DOHH2 (cell line): ENCODE results near the gene ERBB2.

Experiments
- CTCF ChIP-seq: fragments of 200-600 bp; sonication (generic); IDR thresholded peaks from one replicate; pipeline ENCODE4 v1.5.1; 2014; ENCODE audit warnings: antibody characterized with exemption, mild to moderate bottlenecking, low read depth, low read length; ENCODE audit not compliant: poor library complexity, severe bottlenecking
- EZH2phosphoT487 ChIP-seq: fragments of 200-600 bp; sonication (generic); IDR thresholded peaks from 2 replicates; pipeline ENCODE4 v1.6.1; 2017; ENCODE audit warnings: borderline replicate concordance, mild to moderate bottlenecking, antibody characterized with exemption, low read length, moderate library complexity, mixed read lengths

- no peak for TF ChIP-seq CTCF
- TF ChIP-seq EZH2phosphoT487 = no peak
Measured at GRCh38 chr17:39674179-39674578, 25.7 kb upstream of the ERBB2 start.
